ENCODE results near the gene RAD51B.

GRCh38 chr14:68193970-68194681, 374.5 kb downstream of the RAD51B start:
- TF ChIP-seq CTCF (conservative IDR thresholded peaks at IDR 0.05; ENCODE audit: low read depth, low read length): no peak
- TF ChIP-seq EZH2phosphoT487 (IDR thresholded peaks at IDR 0.05; ENCODE audit: borderline replicate concordance, low read length): no peak
- no peak for TF ChIP-seq EZH2 (IDR thresholded peaks at IDR 0.05; ENCODE audit: low read length, unreplicated experiment)

Measured in PC-3 (cell line).